GM19238 (cell line): Measurements from ENCODE around the gene DAG1.
A peak's percentile ranks its signal among the peaks of the same experiment; 100 is the strongest.

Experiments
- DNase-seq: peaks from one replicate; pipeline ENCODE4 v3.0.0; 2011; ENCODE audit warnings: low spot score; ENCODE audit not compliant: insufficient read length

DAG1 gene

GRCh38 chr3:49518016-49518415 is 47.9 kb downstream of the DAG1 start:
- no peak for DNase-seq

GRCh38 chr3:49518441-49518840 is 48.4 kb downstream of the DAG1 start:
- no peak for DNase-seq

GRCh38 chr3:49519296-49519695 is 49.2 kb downstream of the DAG1 start:
- no peak for DNase-seq

- no peak for DNase-seq
Observed at GRCh38 chr3:49519916-49520385, 49.9 kb downstream of the DAG1 start.

GRCh38 chr3:49523756-49524747 is 54.0 kb downstream of the DAG1 start:
- no peak for DNase-seq

GRCh38 chr3:49529567-49529966 is 59.5 kb downstream of the DAG1 start:
- DNase-seq = no peak

- no peak for DNase-seq
Observed at GRCh38 chr3:49530231-49530630, 60.2 kb downstream of the DAG1 start.

GRCh38 chr3:49530701-49531100 is 60.6 kb downstream of the DAG1 start:
- no peak for DNase-seq

- DNase-seq = no peak
Observed at GRCh38 chr3:49531218-49531617, 61.2 kb downstream of the DAG1 start.

- no peak for DNase-seq
Observed at GRCh38 chr3:49531715-49532114, 61.6 kb downstream of the DAG1 start.

GRCh38 chr3:49533031-49533430 is 63.0 kb downstream of the DAG1 start:
- DNase-seq = no peak

GRCh38 chr3:49533786-49534519 is 63.9 kb downstream of the DAG1 start:
- no peak for DNase-seq

GRCh38 chr3:49534581-49535441 is 64.7 kb downstream of the DAG1 start:
- DNase-seq = no peak

- DNase-seq = no peak
Observed at GRCh38 chr3:49535971-49536874, 66.2 kb downstream of the DAG1 start.

- DNase-seq = no peak
Observed at GRCh38 chr3:49536875-49537533, 66.9 kb downstream of the DAG1 start.

- DNase-seq = peak; percentile 88
Observed at GRCh38 chr3:49539659-49540560, 69.8 kb downstream of the DAG1 start.

- DNase-seq = no peak
Observed at GRCh38 chr3:49552087-49552486, 82.0 kb downstream of the DAG1 start.

- DNase-seq = no peak
Observed at GRCh38 chr3:49553324-49553691, 83.2 kb downstream of the DAG1 start.
